GM23338 (cell line): ENCODE results near the gene PTPRN2. TPM values are rescaled to one million over a fixed set of nuclear protein-coding genes. Genes with fewer than 3 reads are reported as not detected.

ENCODE experiments used
- ATAC-seq: fragments of 200-7000 bp; cut with Tn5 transposase; 3 replicates; pipeline ENCODE4 v1.9.1; 2020
- DNase-seq: peaks from one replicate; pipeline ENCODE4 v3.0.0-alpha.2; 2015; ENCODE audit warnings: low spot score
- H2AFZ ChIP-seq: fragments of 200-600 bp; sonication (generic); 2 replicates; pipeline ENCODE4 v1.8.0; 2016; ENCODE audit warnings: antibody characterized with exemption, mild to moderate bottlenecking, moderate library complexity
- H3F3A ChIP-seq: fragments of 200-600 bp; sonication (generic); replicated peaks from 2 replicates; pipeline ENCODE4 v1.8.0; 2017; ENCODE audit warnings: antibody characterized with exemption, mixed run types, low read depth
- H3K27ac ChIP-seq: fragments of 200-600 bp; sonication (generic); 2 replicates; pipeline ENCODE4 v1.6.1; 2016; ENCODE audit warnings: low read depth
- H3K27me3 ChIP-seq: fragments of 200-600 bp; sonication (generic); 2 replicates; pipeline ENCODE4 v1.8.0; 2016; ENCODE audit warnings: mild to moderate bottlenecking, mixed run types, moderate library complexity; ENCODE audit not compliant: insufficient read depth
- H3K36me3 ChIP-seq: fragments of 200-600 bp; sonication (generic); 2 replicates; pipeline ENCODE4 v1.8.0; 2016; ENCODE audit warnings: mild to moderate bottlenecking; ENCODE audit not compliant: insufficient read depth
- H3K4me1 ChIP-seq: fragments of 200-600 bp; sonication (generic); 2 replicates; pipeline ENCODE4 v1.8.0; 2016; ENCODE audit warnings: mild to moderate bottlenecking, moderate library complexity; ENCODE audit not compliant: insufficient read depth
- H3K4me2 ChIP-seq: fragments of 200-600 bp; sonication (generic); 2 replicates; pipeline ENCODE4 v1.7.1; 2017; ENCODE audit warnings: mixed run types
- H3K4me3 ChIP-seq: fragments of 200-600 bp; sonication (generic); 2 replicates; pipeline ENCODE4 v1.6.1; 2016; ENCODE audit warnings: mixed run types
- H3K79me2 ChIP-seq: fragments of 200-600 bp; sonication (generic); replicated peaks from 2 replicates; pipeline ENCODE4 v1.8.0; 2017; ENCODE audit warnings: mild to moderate bottlenecking; ENCODE audit not compliant: insufficient read depth
- H3K9me2 ChIP-seq: fragments of 200-600 bp; sonication (generic); 2 replicates; pipeline ENCODE4 v1.8.0; 2017; ENCODE audit not compliant: insufficient read depth
- H4K20me1 ChIP-seq: fragments of 200-600 bp; sonication (generic); replicated peaks from 2 replicates; pipeline ENCODE4 v1.8.0; 2017; ENCODE audit warnings: mild to moderate bottlenecking; ENCODE audit not compliant: insufficient read depth
- H3K27ac Mint-ChIP-seq: 2 replicates; pipeline ENCODE4 v1.8.0; 2020; ENCODE audit warnings: inconsistent platforms, mild to moderate bottlenecking, moderate library complexity, mixed read lengths
- H3K27me3 Mint-ChIP-seq: 3 replicates; pipeline ENCODE4 v1.8.0; 2022; ENCODE audit warnings: low read depth, mild to moderate bottlenecking, moderate library complexity, mixed read lengths, inconsistent platforms; ENCODE audit not compliant: insufficient read depth, poor library complexity
- H3K36me3 Mint-ChIP-seq: 3 replicates; pipeline ENCODE4 v1.8.0; 2021; ENCODE audit warnings: low read depth, mild to moderate bottlenecking, inconsistent platforms, moderate library complexity, mixed read lengths
- H3K4me1 Mint-ChIP-seq: 3 replicates; pipeline ENCODE4 v1.8.0; 2020; ENCODE audit warnings: mild to moderate bottlenecking, inconsistent platforms, mixed read lengths
- H3K4me3 Mint-ChIP-seq: 3 replicates; pipeline ENCODE4 v1.8.0; 2021; ENCODE audit warnings: moderate library complexity, mild to moderate bottlenecking, inconsistent platforms, mixed read lengths
- H3K9me3 Mint-ChIP-seq: 3 replicates; pipeline ENCODE4 v1.8.0; 2020; ENCODE audit warnings: moderate library complexity, mild to moderate bottlenecking, inconsistent platforms, mixed read lengths
- CREB1 ChIP-seq: fragments of 250-450 bp; sonication (Bioruptor Pico); IDR thresholded peaks from 2 replicates; pipeline ENCODE4 v1.5.0; 2020; ENCODE audit warnings: low read depth, mild to moderate bottlenecking, moderate library complexity
- CTCF ChIP-seq, 2 experiments: fragments of 200-600 bp in 1 of 2; sonication (generic) in 1 of 2; conservative IDR thresholded peaks; 2 replicates each; pipeline versions ENCODE4 v1.5.1 to v1.6.1; 2016 to 2017; ENCODE audit warnings: antibody characterized with exemption in 2 of 2, low read depth in 2 of 2, mild to moderate bottlenecking in 2 of 2, moderate library complexity in 1 of 2
- ETS1 ChIP-seq: IDR thresholded peaks from 2 replicates; pipeline ENCODE4 v1.6.1; 2016; ENCODE audit warnings: antibody characterized with exemption
- EZH2 ChIP-seq: fragments of 200-600 bp; sonication (generic); IDR thresholded peaks from one replicate; pipeline ENCODE4 v1.8.0; 2017; ENCODE audit warnings: antibody characterized with exemption, mild to moderate bottlenecking, low read depth; ENCODE audit not compliant: unreplicated experiment
- EZH2phosphoT487 ChIP-seq: fragments of 200-600 bp; sonication (generic); IDR thresholded peaks from one replicate; pipeline ENCODE4 v1.8.1; 2018; ENCODE audit warnings: antibody characterized with exemption; ENCODE audit not compliant: unreplicated experiment
- JUNB ChIP-seq: IDR thresholded peaks from one replicate; pipeline ENCODE4 v1.6.1; 2016; ENCODE audit warnings: antibody characterized with exemption; ENCODE audit not compliant: unreplicated experiment
- NANOG ChIP-seq: IDR thresholded peaks from 2 replicates; pipeline ENCODE4 v1.6.1; 2016; ENCODE audit warnings: antibody characterized with exemption, borderline replicate concordance
- POLR2AphosphoS5 ChIP-seq: IDR thresholded peaks from 2 replicates; pipeline ENCODE4 v1.6.1; 2016; ENCODE audit warnings: antibody characterized with exemption, low read depth
- REST ChIP-seq: IDR thresholded peaks from one replicate; pipeline ENCODE4 v1.6.1; 2018; ENCODE audit warnings: antibody characterized with exemption; ENCODE audit not compliant: unreplicated experiment
- STAT1 ChIP-seq: IDR thresholded peaks from one replicate; pipeline ENCODE4 v1.6.1; 2016; ENCODE audit warnings: antibody characterized with exemption; ENCODE audit not compliant: unreplicated experiment
- ZNF114 ChIP-seq: fragments of 250-450 bp; sonication (Bioruptor Pico); IDR thresholded peaks from 2 replicates; pipeline ENCODE4 v1.5.0; 2020; ENCODE audit warnings: mild to moderate bottlenecking, moderate library complexity
- ZNF331 ChIP-seq: fragments of 250-450 bp; sonication (Bioruptor Pico); IDR thresholded peaks from 2 replicates; pipeline ENCODE4 v1.5.0; 2020; ENCODE audit warnings: low read depth, mild to moderate bottlenecking, moderate library complexity
- ZNF462 ChIP-seq: fragments of 250-450 bp; sonication (Bioruptor Pico); IDR thresholded peaks from 2 replicates; pipeline ENCODE4 v1.5.0; 2020; ENCODE audit warnings: mild to moderate bottlenecking, moderate library complexity
- polyA plus RNA-seq: library from polyadenylated mRNA; unstranded; fragments of >200 nt; fragmentation: Nextera tagmentation; extraction: Ambion mirVana; gene quantifications from 2 replicates; pipeline ENCODE4 v1.2.1, GENCODE V29; 2016
- total RNA-seq: library from RNA; depleted of rRNA; stranded (reverse); fragments of >200 nt; shearing (Covaris generic); gene quantifications from 2 replicates; pipeline ENCODE4 v1.2.3, GENCODE V29; 2014

PTPRN2 gene
- total and polyA plus RNA-seq, 2 experiments from 2014 or later, result 0.87 to 4.0 TPM

GRCh38 chr7:158209435-158209834, 378.2 kb downstream of the PTPRN2 start:
- DNase-seq (no peak), ATAC-seq (no peak)
- Mint-ChIP-seq H3K4me1 (no peaks in the 10 kb centered on the region), H3K27me3 (no peaks in the 10 kb centered on the region), H3K27ac (no peak overlapping the region), H3K9me3 (peaks cover 94% of the 10 kb centered on the region), H3K36me3 (peaks cover 29% of the 10 kb centered on the region), H3K4me3 (no peak overlapping the region)
- H3K27me3 ChIP-seq, result no peaks in the 10 kb centered on the region
- 0 out of 2 replicates have a peak, but pooled peaks cover 2% of the 10 kb centered on the region for H3K36me3 ChIP-seq
- H4K20me1 ChIP-seq, result no peaks in the 10 kb centered on the region
- TF ChIP-seq CTCF (conservative IDR thresholded peaks at IDR 0.05; ENCODE audit: low read depth in 2 of 2), result no peak
- no peak for TF ChIP-seq STAT1
- TF ChIP-seq EZH2, result no peak
- no peak for TF ChIP-seq JUNB
- TF ChIP-seq REST, result no peak
- TF ChIP-seq POLR2AphosphoS5, result no peak
- TF ChIP-seq CREB1 (CRISPR knock-in tag), result no peak
- TF ChIP-seq ZNF331, result no peak
- no peak for TF ChIP-seq EZH2phosphoT487
- no peak for TF ChIP-seq NANOG
- no peak for TF ChIP-seq ZNF462 (CRISPR knock-in tag)
- TF ChIP-seq ETS1, result no peak
- TF ChIP-seq ZNF114 (CRISPR knock-in tag), result no peak
- H3F3A ChIP-seq, result no peaks in the 10 kb centered on the region
- H3K79me2 ChIP-seq, result no peaks in the 10 kb centered on the region
- H3K4me3 ChIP-seq, result no peak overlapping the region
- no peaks in the 10 kb centered on the region for H3K9me2 ChIP-seq
- no peak overlapping the region for H3K27ac ChIP-seq
- H2AFZ ChIP-seq, result no peak overlapping the region
- H3K4me2 ChIP-seq, result no peak overlapping the region
- no peaks in the 10 kb centered on the region for H3K4me1 ChIP-seq
